HFFc6 (cell line): ENCODE measurements around the gene PMM1. TPM values are rescaled to one million over a fixed set of nuclear protein-coding genes. Genes with fewer than 3 reads are reported as not detected.

Source experiments
- DNase-seq: peaks from one replicate; pipeline ENCODE4 v3.0.0-alpha.2; 2018
- H3K27ac Mint-ChIP-seq: 2 replicates; pipeline ENCODE4 v1.8.0; 2020; ENCODE audit warnings: mild to moderate bottlenecking, mixed read lengths
- H3K27me3 Mint-ChIP-seq: 2 replicates; pipeline ENCODE4 v1.8.0; 2021; ENCODE audit warnings: mild to moderate bottlenecking, moderate library complexity, mixed read lengths; ENCODE audit not compliant: insufficient read depth
- H3K36me3 Mint-ChIP-seq: 2 replicates; pipeline ENCODE4 v1.8.0; 2021; ENCODE audit warnings: low read depth, mixed read lengths
- H3K4me1 Mint-ChIP-seq: 2 replicates; pipeline ENCODE4 v1.8.0; 2020; ENCODE audit warnings: low read depth, mixed read lengths
- H3K4me3 Mint-ChIP-seq: 2 replicates; pipeline ENCODE4 v1.8.0; 2020; ENCODE audit warnings: mild to moderate bottlenecking, moderate library complexity, mixed read lengths
- H3K9me3 Mint-ChIP-seq: 2 replicates; pipeline ENCODE4 v1.8.0; 2020; ENCODE audit warnings: mild to moderate bottlenecking, mixed read lengths
- total RNA-seq, 6 experiments: library from RNA; stranded (reverse); fragmentation: NEBNext Ultra II Directional; extraction: Animal tissue kit (Norgen Biotek cat#: 25700); gene quantifications; 2 replicates in 1 of 6; 3 replicates in 5 of 6; pipeline ENCODE4 v1.2.3, GENCODE V29; 2021
- TF ChIP-seq, protein P1 (sequence below): fragments of 200-600 bp; sonication (generic); IDR thresholded peaks from 2 replicates; pipeline ENCODE4 v1.5.0; 2021; ENCODE audit warnings: antibody characterized with exemption, mild to moderate bottlenecking

The PMM1 gene
- total RNA-seq, 6 experiments from 2014 or later, result 60.1 to 69.2 (median 64.8) TPM

DNA sequence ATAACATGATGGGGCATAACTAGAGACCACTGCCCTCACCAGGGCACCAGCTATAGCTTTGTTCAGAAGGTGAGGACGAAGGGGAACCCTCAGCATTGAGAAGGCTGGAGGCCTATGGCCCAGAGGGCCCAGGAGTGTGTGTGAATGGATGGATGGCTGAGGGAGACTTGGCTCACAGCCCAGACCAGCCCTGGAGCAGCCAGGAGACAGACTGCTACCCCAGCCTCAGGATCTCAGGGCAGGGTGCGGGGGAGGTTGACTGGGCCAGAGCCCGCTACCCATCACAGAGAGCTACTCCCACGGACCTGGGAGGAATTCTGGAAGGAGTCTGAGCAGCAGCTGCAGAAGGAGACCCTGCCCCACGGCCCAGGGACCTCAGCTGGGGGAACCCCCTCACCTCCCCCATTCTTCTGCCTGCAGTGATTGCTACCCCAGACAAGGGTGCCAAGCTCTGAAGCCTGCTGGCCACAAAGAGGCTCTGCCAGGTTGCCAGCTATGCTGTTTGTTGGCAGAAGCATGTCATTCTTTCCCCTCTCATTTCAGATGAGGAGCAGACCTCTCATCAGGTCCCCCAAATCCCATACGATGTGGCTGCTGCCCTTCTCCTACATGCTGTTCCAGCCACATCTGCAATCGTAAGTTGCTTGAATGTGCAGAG is 34.2 kb downstream of the PMM1 start:
- no peak for DNase-seq
- TF ChIP-seq, protein P1, sequence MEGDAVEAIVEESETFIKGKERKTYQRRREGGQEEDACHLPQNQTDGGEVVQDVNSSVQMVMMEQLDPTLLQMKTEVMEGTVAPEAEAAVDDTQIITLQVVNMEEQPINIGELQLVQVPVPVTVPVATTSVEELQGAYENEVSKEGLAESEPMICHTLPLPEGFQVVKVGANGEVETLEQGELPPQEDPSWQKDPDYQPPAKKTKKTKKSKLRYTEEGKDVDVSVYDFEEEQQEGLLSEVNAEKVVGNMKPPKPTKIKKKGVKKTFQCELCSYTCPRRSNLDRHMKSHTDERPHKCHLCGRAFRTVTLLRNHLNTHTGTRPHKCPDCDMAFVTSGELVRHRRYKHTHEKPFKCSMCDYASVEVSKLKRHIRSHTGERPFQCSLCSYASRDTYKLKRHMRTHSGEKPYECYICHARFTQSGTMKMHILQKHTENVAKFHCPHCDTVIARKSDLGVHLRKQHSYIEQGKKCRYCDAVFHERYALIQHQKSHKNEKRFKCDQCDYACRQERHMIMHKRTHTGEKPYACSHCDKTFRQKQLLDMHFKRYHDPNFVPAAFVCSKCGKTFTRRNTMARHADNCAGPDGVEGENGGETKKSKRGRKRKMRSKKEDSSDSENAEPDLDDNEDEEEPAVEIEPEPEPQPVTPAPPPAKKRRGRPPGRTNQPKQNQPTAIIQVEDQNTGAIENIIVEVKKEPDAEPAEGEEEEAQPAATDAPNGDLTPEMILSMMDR, result no peak
- Mint-ChIP-seq H3K4me1 (peaks cover 25% of the 10 kb centered on the region), H3K9me3 (no peaks in the 10 kb centered on the region), H3K27me3 (no peaks in the 10 kb centered on the region; the same call in 1 of the 2 replicates), H3K36me3 (no peaks in the 10 kb centered on the region), H3K27ac (no peak overlapping the region), H3K4me3 (no peak overlapping the region)

DNA sequence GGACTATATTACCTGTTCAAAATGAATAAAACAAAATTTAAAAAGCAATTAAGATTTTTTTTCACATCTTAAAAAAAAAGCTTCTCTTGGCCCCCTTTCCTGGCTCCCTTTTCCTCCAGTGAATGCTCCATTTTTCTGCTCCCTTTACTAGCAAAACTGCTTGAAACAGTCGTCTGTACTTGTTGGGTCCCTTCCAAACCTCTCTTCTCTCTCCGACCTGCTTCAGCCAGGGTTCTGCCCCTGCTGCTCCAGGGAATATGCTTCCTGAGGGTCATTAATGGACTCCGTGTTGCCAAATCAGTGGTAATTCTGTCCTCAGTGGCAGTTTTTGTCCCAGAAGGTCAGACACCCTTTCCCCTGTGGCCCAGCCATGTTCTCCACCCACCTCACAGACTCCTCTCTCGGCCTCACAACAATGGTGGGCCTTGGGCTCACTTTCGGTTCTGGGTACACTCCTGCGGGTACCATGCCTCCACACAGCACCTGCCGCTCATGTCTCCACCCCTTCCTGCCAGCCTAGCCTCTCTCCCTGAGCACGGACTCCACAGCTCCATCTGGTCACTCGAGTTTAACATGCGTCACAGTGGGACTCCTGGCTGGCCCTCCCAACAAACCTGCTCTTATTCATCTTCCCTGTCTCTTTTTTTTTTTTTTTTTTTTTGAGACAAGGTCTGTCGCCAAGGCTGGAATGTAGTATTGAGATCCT is 37.6 kb downstream of the PMM1 start:
- H3K4me1 Mint-ChIP-seq, result peaks cover 10% of the 10 kb centered on the region

DNA sequence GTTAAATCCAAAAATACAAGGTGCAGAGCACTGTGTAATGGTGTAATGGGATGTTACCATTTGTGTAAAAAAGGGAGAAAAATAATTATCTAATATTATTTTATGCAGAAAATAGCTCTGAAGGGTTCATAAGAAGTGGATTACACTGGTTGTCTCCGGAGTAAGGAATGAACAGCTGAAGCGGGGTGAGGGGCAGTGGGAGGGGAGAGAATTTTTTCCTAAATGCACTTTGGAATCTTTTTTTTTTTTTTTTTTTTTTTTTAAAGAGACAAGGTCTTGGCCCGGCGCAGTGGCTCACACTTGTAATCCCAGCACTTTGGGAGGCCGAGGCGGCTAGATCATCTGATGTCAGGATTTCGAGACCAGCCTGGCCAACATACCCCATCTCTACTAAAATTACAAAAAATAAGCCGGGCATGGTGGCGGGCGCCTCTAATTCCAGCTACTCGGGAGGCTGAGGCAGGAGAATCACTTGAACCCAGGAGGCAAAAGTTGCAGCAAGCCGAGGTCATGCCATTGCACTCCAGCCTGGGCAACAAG is 38.6 kb downstream of the PMM1 start:
- Mint-ChIP-seq H3K4me3 (no peak overlapping the region), H3K27me3 (no peaks in the 10 kb centered on the region; the same call in 1 of the 2 replicates), H3K9me3 (no peaks in the 10 kb centered on the region), H3K4me1 (no peaks in the 10 kb centered on the region), H3K27ac (no peak overlapping the region), H3K36me3 (no peaks in the 10 kb centered on the region)
- TF ChIP-seq, protein P1, result no peak
- no peak for DNase-seq

More for the DNA sequence above, 37.6 kb downstream of the PMM1 start:
- Mint-ChIP-seq H3K9me3 (no peaks in the 10 kb centered on the region), H3K27ac (no peak overlapping the region), H3K27me3 (no peaks in the 10 kb centered on the region; the same call in 1 of the 2 replicates), H3K36me3 (no peaks in the 10 kb centered on the region), H3K4me3 (no peak overlapping the region)
- DNase-seq, result no peak
- TF ChIP-seq, protein P1, result no peak

DNA sequence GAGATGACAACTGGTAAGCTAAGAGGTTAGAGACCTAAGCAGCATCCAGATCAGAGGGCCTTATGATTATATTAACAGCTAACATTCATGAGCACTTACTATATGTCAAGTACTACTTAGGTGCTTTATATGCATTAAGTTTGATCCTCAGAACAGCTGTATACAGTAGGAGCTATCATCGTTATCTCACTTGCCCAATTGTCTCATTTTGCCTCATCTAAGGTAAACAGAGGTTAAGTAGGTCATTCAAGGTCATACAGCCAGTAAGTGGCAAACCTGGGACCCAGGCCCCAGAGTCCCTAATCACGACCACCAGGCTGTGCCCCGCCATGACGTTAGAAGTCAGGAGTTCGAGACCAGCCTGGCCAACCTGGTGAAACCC is 40.8 kb downstream of the PMM1 start:
- Mint-ChIP-seq H3K36me3 (no peaks in the 10 kb centered on the region), H3K27me3 (no peaks in the 10 kb centered on the region; the same call in 1 of the 2 replicates), H3K4me1 (peaks cover 10% of the 10 kb centered on the region), H3K9me3 (no peaks in the 10 kb centered on the region), H3K4me3 (no peak overlapping the region), H3K27ac (no peak overlapping the region)
- no peak for DNase-seq
- TF ChIP-seq, protein P1, result no peak

DNA sequence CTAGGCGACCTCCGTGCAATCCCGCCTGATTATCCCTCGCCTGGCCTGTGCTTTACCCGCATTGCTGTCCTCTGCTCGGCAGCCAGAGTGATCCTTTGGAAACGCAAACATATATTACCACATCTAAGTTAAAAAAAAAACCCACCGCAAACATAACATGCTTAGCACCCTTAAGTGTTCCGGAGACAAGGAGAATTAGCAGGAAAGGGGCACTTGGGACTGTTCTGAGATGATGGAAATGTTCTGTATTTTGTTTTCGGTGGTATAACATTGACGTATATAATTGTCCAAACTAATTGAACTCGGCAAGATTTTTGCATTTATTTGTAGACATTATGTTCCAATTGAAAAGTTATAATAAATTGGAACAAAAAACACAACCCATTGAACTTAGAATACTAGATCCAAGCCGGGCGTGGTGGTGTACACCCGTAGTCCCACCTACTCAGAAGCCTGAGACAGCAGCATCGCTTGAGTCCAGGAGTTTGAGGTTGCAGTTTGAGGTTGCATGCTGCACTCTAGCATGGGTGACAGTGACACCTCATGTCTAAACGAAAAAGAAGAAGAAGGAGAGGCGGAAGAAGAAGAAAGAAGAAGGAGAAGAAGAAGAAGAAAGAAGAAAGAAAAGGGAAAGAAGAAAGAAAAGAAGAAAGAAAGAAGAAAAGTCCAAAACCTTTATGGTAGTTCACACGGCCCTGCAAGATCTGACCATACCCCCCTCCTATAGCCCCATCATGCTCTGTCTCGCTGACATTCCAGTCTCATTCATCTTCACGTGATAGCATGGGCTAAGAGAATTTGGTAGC is 44.8 kb downstream of the PMM1 start:
- Mint-ChIP-seq H3K4me1 (peaks cover 45% of the 10 kb centered on the region), H3K36me3 (peaks cover 10% of the 10 kb centered on the region), H3K27me3 (no peaks in the 10 kb centered on the region; the same call in 1 of the 2 replicates), H3K9me3 (no peaks in the 10 kb centered on the region), H3K4me3 (peak overlapping the region; percentile 86), H3K27ac (peak overlapping the region; percentile 87)
- no peak for DNase-seq
- TF ChIP-seq, protein P1, result no peak
